H1 (cell line): ENCODE results near the gene R3HCC1L. TPM values are rescaled to one million over a fixed set of nuclear protein-coding genes. Genes with fewer than 3 reads are reported as not detected.

ENCODE experiments used
- CBX5 ChIP-seq: fragments of 300-800, 300-1000 bp; sonication (generic); IDR thresholded peaks from 2 replicates; pipeline ENCODE4 v1.7.1; 2016; ENCODE audit warnings: antibody characterized with exemption, low read length, low read depth
- CHD7 ChIP-seq: fragments of 300-600 bp; sonication (generic); IDR thresholded peaks from 2 replicates; pipeline ENCODE4 v1.7.1; 2012; ENCODE audit warnings: low read length, moderate library complexity, mild to moderate bottlenecking, inconsistent platforms; ENCODE audit not compliant: insufficient replicate concordance
- E2F6 ChIP-seq: IDR thresholded peaks from 2 replicates; pipeline ENCODE4 v1.6.1; 2012; ENCODE audit warnings: inconsistent platforms
- FOSL1 ChIP-seq: IDR thresholded peaks from 2 replicates; pipeline ENCODE4 v1.6.1; 2011; ENCODE audit warnings: mild to moderate bottlenecking, low read depth, low read length, moderate library complexity; ENCODE audit not compliant: insufficient read depth
- HDAC6 ChIP-seq: IDR thresholded peaks from one replicate; pipeline ENCODE4 v1.7.1; 2012; ENCODE audit warnings: low read depth, mild to moderate bottlenecking, inconsistent platforms, low read length, moderate library complexity
- MAFK ChIP-seq: IDR thresholded peaks from 2 replicates; pipeline ENCODE4 v1.6.1; 2012; ENCODE audit warnings: low read depth, mild to moderate bottlenecking, improper control_type of control experiment, low read length
- NRF1 ChIP-seq: IDR thresholded peaks from 2 replicates; pipeline ENCODE4 v1.6.1; 2011; ENCODE audit warnings: mild to moderate bottlenecking, low read depth, low read length, improper control_type of control experiment
- polyA plus RNA-seq, 7 experiments: library from polyadenylated mRNA; depleted of rRNA in 3 of 7; stranded (reverse) in 5 of 7; unstranded in 2 of 7; fragments of >200 nt in 5 of 7; fragments of 200-250 nt in 2 of 7; gene quantifications; 1 replicate in 5 of 7; 2 replicates in 1 of 7; 4 replicates in 1 of 7; pipeline versions ENCODE4 v1.2.1 to v1.2.3, GENCODE V29; 2011 to 2013; ENCODE audit warnings: missing spikeins in 2 of 7, mixed read lengths in 2 of 7
- total RNA-seq: library from RNA; stranded (reverse); fragmentation: NEBNext Ultra II Directional; extraction: Animal tissue kit (Norgen Biotek cat#: 25700); gene quantifications from 2 replicates; pipeline ENCODE4 v1.2.1, GENCODE V29; 2021

Gene R3HCC1L
- total and polyA plus RNA-seq, 2 of the 8 experiments (the other 6 are each of a cell fraction or from before 2014, with no cell fraction given), result 6.9 to 13.9 TPM

GRCh38 chr10:98217801-98218200 lies 83.3 kb downstream of the R3HCC1L start (continued):
- TF ChIP-seq E2F6 (no peak), MAFK (no peak), NRF1 (no peak), CBX5 (no peak), CHD7 (no peak), HDAC6 (no peak), FOSL1 (no peak)
